Tibial artery (tissue), 4 donors: ENCODE results near the gene TTBK2.
"Not testable (repeated sequence)": the region's sequence is repeated elsewhere in the genome, so short reads cannot be mapped to it uniquely, and the experiment has no call there.

ENCODE experiments used
- DNase-seq, 2 donors: peaks; one replicate each; pipeline ENCODE4 v3.0.0-alpha.2; 2019
- H3K27ac ChIP-seq, 2 donors: fragments of 200-600 bp; sonication (generic) in 1 of 2; 1 replicate in 1 of 2; 2 replicates in 1 of 2; pipeline ENCODE4 v1.5.1; 2018 to 2019; ENCODE audit warnings: mild to moderate bottlenecking in 1 of 2
- H3K27me3 ChIP-seq, 2 donors: fragments of 200-600 bp; sonication (generic) in 1 of 2; one replicate each; pipeline versions ENCODE4 v1.5.1 to v1.6.0; 2016 to 2019
- H3K36me3 ChIP-seq, 3 donors: fragments of 200-600 bp; sonication (generic) in 2 of 3; one replicate each; pipeline ENCODE4 v1.5.1; 2016 to 2019; ENCODE audit warnings: mild to moderate bottlenecking in 2 of 3
- H3K4me1 ChIP-seq, 4 donors: fragments of 200-600 bp; sonication (generic) in 2 of 4; 1 replicate in 3 of 4; 2 replicates in 1 of 4; pipeline ENCODE4 v1.5.1; 2016 to 2019
- H3K4me3 ChIP-seq, 2 donors: fragments of 200-600 bp; sonication (generic) in 1 of 2; 1 replicate in 1 of 2; 2 replicates in 1 of 2; pipeline ENCODE4 v1.5.1; 2018 to 2019; ENCODE audit warnings: mild to moderate bottlenecking in 2 of 2
- H3K9me3 ChIP-seq, 3 donors: fragments of 200-600 bp; sonication (generic) in 1 of 3; one replicate each; pipeline ENCODE4 v1.5.1; 2016 to 2019
- intact Hi-C: fragments of 100-400 bp; cut with DNase I; formaldehyde crosslinking; loops from one replicate; pipeline ENCODE4 v1.15.0; 2023; ENCODE audit warnings: low total_unique reads
- TF ChIP-seq, protein P1 (sequence below), 2 experiments: fragments of 200-600 bp in 1 of 2; fragments of 450-650 bp in 1 of 2; IDR thresholded peaks; one replicate each; pipeline ENCODE4 v1.5.1; 2017 to 2019; ENCODE audit warnings: antibody characterized with exemption in 2 of 2, mild to moderate bottlenecking in 1 of 2, moderate library complexity in 1 of 2

Gene TTBK2

DNA sequence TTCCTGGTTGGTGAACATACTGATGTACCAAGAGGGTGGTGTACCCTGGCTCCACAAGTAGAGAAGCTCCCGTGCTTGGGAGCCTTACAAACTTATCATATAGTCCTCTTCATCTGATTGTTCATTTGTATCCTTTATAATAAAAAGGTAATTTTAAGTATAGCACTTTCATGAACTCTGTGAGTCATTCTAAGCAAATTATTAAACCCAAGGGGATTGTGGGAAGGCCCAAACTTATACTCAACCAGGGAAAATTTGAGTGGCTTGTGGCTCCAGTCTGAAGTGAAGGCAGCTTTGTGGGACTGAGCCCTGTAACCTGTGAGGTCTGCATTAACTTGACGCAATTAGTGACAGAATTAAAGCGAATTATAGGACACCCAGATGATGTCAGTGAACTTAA is 29.0 kb downstream of the TTBK2 start:
- no peaks in the 10 kb centered on the region for H3K36me3 ChIP-seq
- H3K4me3 ChIP-seq: no peak overlapping the region
- intact Hi-C loops: no loop called here
- TF ChIP-seq, protein P1, sequence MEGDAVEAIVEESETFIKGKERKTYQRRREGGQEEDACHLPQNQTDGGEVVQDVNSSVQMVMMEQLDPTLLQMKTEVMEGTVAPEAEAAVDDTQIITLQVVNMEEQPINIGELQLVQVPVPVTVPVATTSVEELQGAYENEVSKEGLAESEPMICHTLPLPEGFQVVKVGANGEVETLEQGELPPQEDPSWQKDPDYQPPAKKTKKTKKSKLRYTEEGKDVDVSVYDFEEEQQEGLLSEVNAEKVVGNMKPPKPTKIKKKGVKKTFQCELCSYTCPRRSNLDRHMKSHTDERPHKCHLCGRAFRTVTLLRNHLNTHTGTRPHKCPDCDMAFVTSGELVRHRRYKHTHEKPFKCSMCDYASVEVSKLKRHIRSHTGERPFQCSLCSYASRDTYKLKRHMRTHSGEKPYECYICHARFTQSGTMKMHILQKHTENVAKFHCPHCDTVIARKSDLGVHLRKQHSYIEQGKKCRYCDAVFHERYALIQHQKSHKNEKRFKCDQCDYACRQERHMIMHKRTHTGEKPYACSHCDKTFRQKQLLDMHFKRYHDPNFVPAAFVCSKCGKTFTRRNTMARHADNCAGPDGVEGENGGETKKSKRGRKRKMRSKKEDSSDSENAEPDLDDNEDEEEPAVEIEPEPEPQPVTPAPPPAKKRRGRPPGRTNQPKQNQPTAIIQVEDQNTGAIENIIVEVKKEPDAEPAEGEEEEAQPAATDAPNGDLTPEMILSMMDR (IDR thresholded peaks at IDR 0.05): no peak
- H3K9me3 ChIP-seq: no peaks in the 10 kb centered on the region
- peaks cover 0 to 35% (median 8%) of the 10 kb centered on the region in 4 donors for H3K4me1 ChIP-seq
- no peak for DNase-seq
- H3K27me3 ChIP-seq: no peaks in the 10 kb centered on the region
- no peak overlapping the region for H3K27ac ChIP-seq

DNA sequence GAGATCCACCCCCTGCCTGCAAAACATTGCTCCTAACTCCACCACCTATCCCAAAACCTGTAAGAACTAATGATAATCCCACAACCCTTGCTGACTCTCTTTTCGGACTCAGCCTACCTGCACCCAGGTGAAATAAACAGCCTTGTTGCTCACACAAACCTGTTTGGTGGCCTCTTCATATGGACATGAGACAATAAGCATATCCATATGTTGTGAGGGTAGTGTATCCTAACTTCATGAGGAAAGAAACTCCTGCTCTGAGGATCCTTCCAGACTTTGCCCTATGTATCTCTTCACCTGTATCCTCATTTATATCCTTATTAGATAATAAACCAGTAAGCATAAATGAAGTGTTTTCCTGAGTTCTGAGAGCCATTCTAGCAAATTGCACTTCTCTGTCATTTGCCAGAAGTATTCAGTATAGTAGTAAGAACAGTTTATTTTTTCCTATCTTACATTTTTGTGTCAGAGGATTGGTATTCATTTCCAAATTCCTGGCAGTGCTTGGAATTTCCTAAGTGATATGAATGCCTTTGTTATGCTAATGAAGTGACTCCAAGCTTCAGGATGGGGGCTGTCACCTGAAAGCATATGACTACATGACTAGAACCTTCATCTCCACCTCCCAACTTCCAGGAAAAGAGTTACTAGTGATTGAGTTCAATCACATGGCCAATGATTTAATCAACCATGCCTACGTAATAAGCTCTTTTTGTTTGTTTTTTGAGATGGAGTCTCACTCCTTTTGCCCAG is 30.2 kb downstream of the TTBK2 start:
- Histone ChIP-seq H3K27ac (no peak overlapping the region), H3K4me1 (peaks cover 0 to 35% (median 8%) of the 10 kb centered on the region in 4 donors), H3K4me3 (no peak overlapping the region), H3K27me3 (no peaks in the 10 kb centered on the region), H3K36me3 (no peaks in the 10 kb centered on the region), H3K9me3 (no peaks in the 10 kb centered on the region)
- TF ChIP-seq, protein P1 (IDR thresholded peaks at IDR 0.05): no peak
- no peak for DNase-seq
- intact Hi-C loops: no loop called here

DNA sequence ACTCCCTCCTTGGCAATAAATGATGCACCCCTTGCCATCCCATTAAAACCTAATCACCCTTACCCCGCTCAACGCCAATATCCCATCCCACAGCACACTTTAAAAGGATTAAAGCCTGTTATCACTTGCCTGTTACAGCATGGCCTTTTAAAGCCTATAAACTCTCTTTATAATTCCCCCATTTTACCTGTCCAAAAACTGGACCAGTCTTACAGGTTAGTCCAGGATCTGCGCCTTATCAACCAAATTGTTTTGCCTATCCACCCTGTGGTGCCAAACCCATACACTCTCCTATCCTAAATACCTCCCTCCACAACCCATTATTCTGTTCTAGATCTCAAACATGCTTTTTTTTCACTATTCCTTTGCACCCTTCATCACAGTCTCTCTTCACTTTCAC is 33.2 kb downstream of the TTBK2 start:
- H3K4me1 ChIP-seq: peaks cover 0 to 35% (median 8%) of the 10 kb centered on the region in 4 donors
- intact Hi-C loops, H3K27me3 ChIP-seq, H3K27ac ChIP-seq, DNase-seq, H3K4me3 ChIP-seq, H3K36me3 ChIP-seq, H3K9me3 ChIP-seq: not testable (repeated sequence)

DNA sequence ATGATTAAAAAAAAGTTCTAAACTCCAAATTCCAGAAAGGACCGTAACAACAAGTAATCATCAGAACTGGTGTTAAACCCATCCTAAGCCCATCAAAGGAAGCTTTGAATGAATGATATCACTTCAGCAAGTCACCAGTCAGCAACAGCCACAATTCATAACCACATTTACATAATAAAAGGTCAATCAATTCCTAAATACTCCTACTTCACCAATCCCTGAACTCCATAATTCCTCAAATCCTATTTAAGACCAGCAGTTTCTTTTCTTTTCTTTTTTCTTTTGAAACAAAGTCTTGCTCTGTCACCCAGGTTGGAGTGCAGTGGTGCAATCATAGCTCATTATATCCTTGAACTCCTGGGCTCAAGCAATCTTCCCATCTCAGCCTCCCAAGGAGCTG is 40.5 kb downstream of the TTBK2 start:
- H3K36me3 ChIP-seq: no peaks in the 10 kb centered on the region
- no peak for DNase-seq
- H3K27ac ChIP-seq: no peak overlapping the region
- intact Hi-C loops: no loop called here
- H3K27me3 ChIP-seq: no peaks in the 10 kb centered on the region
- no peak overlapping the region for H3K4me3 ChIP-seq
- H3K4me1 ChIP-seq: no peaks in the 10 kb centered on the region
- H3K9me3 ChIP-seq: no peaks in the 10 kb centered on the region
- TF ChIP-seq, protein P1 (IDR thresholded peaks at IDR 0.05): no peak

DNA sequence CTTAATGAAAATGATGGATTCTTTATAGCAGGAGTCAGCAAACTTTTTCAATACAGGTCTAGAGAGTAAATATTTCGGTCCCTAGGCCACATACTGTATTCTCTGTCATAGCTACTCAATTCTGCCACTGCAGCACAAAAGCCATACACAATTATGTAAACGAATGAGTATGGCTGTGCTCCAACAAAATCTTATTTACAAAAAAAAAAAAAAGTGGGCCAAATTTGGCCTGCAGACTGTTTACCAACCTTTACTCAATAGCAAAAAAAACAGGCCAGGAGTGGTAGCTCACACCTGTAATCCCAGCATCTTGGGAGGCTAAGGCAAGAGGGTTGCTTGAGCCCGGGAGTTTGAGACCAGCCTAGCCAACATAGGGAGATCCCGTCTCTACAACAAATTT is 41.1 kb downstream of the TTBK2 start:
- intact Hi-C loops: no loop called here
- Histone ChIP-seq H3K36me3 (no peaks in the 10 kb centered on the region), H3K4me1 (no peaks in the 10 kb centered on the region), H3K27me3 (no peaks in the 10 kb centered on the region), H3K27ac (no peak overlapping the region), H3K9me3 (no peaks in the 10 kb centered on the region), H3K4me3 (no peak overlapping the region)
- TF ChIP-seq, protein P1 (IDR thresholded peaks at IDR 0.05): no peak
- DNase-seq: no peak

DNA sequence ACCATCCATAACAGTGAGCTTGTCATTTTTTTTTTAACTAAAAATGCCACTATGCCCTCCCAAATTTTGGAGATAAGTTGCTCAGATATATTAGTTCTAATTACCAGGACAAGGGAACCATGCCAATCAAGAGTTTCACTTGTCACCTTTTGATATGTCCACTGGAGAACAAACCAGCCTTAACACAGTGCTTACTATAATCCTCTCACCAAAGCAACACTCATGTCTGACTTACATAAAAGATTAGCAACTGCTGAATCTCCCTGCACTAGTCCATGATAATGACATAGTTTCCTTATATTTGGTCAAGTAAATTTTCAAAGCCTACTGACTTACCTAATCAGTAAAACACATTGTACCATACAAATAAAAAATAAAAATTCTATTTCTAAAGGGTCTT is 44.4 kb downstream of the TTBK2 start:
- TF ChIP-seq, protein P1 (IDR thresholded peaks at IDR 0.05): no peak
- Histone ChIP-seq H3K27me3 (no peaks in the 10 kb centered on the region), H3K4me1 (no peaks in the 10 kb centered on the region), H3K9me3 (no peaks in the 10 kb centered on the region), H3K36me3 (no peaks in the 10 kb centered on the region), H3K4me3 (no peak overlapping the region), H3K27ac (no peak overlapping the region)
- intact Hi-C loops: no loop called here
- DNase-seq: no peak
